Caki2 (cell line): Measurements from ENCODE around the gene COA3. TPM values are rescaled to one million over a fixed set of nuclear protein-coding genes. Genes with fewer than 3 reads are reported as not detected.
"Not testable (repeated sequence)": the region's sequence is repeated elsewhere in the genome, so short reads cannot be mapped to it uniquely, and the experiment has no call there.

Experiments used
- DNase-seq: peaks from one replicate; pipeline ENCODE4 v3.0.0-alpha.2; 2015; ENCODE audit warnings: low read depth
- in situ Hi-C: cut with HindIII; loops from 2 replicates; pipeline ENCODE4 v1.10.0; 2016; ENCODE audit warnings: low sequenced_read_pairs, low pct_unique_long_range_greater_than_20kb, mixed read lengths
- total RNA-seq: library from RNA; depleted of rRNA; stranded (reverse); fragments of >200 nt; shearing (Covaris generic); gene quantifications from 2 replicates; pipeline ENCODE4 v1.2.3, GENCODE V29; 2014; ENCODE audit warnings: low replicate concordance; rRNA removed

Gene COA3
- total RNA-seq, 1 experiment from 2014 or later: 211 TPM

DNA sequence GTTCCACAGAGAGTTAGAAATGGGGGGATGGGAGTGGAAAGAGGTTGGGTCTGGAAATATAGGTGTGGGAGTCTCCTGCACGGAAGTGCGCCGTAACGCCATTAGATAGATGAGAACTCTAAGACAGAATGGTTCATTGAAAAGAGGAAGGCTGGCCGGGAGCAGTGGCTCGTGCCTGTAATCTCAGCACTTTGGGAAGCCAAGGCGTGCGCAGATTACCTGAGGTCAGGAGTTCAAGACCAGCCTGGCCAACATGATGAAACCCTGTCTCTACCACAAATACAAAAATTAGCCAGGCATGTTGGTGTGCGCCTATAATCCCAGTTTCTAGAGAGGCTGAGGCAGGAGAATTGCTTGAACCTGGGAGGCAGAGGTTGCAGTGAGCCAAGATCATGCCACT lies 30.5 kb downstream of the COA3 start:
- DNase-seq, in situ Hi-C loops: not testable (repeated sequence)

DNA sequence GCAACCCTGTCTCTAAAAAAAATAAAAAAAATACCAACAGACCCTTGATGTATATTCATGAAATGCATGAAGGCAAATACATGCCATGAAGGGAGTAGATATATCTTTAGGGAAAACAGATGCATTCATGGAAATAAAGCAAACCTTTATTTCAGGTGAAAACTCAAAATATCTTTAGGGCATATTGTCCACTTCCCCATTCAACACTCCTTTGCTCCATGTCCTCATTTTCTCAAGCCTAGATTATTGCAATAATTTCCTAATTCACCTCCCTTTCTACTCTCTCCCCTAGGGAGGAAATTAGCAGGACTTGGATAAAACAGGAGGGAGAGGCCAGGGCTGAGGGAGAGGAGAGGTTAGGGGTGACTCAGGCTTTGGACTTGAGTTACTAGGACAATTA lies 31.0 kb downstream of the COA3 start:
- in situ Hi-C loops: no loop called here

DNA sequence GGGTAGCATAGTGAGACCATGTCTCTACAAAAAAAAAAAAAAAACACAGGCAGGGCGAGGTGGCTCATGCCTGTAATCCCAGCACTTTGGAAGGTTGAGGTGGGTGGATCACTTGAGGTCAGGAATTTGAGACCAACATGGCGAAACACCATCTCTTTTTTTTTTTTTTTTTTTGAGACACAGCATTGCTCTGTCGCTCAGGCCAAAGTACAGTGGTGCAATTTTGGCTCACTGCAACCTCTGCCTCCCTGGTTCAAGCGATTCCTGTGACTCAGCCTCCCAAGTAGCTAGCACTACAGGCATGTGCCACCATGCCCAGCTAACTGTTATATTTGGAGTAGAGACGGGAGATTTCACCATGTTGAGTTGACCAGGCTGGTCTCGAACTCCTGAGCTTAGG lies 32.4 kb downstream of the COA3 start:
- no peak for DNase-seq
- in situ Hi-C loops: no loop called here

More for the DNA sequence above, 31.0 kb downstream of the COA3 start:
- DNase-seq: no peak

DNA sequence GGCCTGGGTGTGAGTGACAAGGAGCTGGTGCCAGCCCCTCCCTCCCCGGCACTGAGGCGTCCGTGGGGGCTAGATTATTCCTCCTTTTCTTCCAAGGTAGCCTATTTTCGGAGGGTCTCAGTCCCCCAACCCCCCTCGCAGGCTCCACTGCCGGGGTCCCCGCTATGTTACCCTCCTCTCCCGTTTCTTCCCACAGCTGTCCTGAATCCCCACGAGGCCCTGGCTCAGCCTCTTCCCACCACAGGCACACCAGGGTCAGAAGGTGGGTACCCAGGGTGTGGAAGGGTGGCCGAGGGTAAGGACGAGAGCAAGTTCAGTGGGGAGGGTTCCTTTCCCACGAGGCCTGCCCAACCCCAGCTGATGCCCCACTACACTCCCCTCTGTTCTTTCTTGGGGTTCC lies 36.9 kb downstream of the COA3 start:
- in situ Hi-C loops: no loop called here
- no peak for DNase-seq

DNA sequence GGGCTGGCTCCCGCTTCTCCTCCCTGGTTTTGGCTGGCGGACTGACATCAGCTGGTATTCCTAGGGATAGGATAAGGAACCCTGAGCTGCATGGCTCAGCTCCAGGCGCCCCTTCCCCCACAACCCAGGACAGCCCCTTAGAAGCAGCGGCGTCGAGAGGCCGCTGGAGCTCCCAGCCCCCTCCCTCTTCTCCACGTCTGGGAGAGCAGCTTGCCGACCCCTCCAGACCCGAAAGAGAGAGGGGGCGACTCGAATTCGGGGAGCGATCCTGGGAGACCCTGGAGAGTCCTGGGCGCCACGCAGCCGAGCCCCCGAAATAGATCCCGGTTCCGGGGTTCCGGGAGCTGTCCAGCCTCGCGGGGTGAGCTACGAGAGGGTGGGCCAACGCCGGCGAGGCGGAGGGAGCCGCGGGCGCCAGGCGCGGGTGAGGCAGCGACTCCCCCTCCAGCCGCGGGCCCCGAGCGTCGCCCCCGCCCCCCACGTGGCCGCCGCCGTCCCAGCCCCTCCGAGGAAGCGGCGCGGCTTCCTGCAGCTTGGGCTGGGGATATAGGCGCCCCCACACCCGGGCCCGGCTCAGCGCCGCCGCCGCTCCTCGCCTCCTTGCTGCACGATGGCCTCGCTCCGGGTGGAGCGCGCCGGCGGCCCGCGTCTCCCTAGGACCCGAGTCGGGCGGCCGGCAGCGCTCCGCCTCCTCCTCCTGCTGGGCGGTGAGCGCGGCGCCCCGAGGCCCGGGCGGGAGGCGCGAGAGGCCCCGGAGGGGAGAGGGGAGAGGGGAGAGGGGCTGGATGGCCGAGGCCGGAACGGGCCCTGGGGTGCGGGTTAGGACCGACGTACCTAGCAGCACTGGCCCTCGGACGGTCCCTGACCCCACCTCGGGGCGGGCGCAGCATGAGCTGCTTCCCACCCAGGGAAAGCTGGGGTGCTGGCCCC lies 37.6 kb downstream of the COA3 start, which contains the start of gene RAMP2:
Gene RAMP2, plus strand, starts transcription at position 576 of the 930 bp plus-strand sequence. Its CDS starts 35 bp downstream, at position 611.
- no peak for DNase-seq
- in situ Hi-C loops: no loop called here

DNA sequence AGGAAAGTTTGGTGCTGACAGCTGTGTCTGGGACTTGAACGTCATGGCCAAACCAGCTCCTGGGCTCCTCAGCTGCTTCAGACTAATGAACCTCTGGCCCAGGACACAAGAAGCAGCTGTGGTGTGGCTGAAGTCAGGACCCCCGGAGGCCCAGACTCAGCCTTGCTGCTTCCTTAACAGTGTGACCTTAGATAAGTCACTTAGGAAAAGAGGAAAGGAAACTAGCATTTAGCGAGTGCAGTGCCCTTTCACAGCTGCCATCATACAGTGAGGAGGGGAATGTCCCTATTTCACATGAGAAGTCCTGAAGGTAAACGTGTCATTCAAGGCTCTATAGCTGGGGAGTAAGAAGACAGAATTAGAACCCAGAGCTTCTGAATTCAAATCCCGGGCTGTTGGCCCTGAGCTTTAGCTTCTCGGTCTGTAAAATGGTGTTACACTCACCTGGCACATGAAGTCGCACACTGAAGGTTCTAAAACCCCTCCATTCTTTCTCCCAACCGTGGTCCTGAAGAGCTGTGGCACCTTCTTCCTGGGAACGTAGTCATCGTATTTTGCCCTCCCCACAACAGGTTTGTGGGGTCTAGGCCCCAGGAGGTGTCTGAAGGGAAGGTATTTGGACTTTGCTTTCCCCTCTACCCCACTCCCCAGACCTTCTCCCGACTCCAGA lies 38.4 kb downstream of the COA3 start:
- in situ Hi-C loops: no loop called here
- no peak for DNase-seq

DNA sequence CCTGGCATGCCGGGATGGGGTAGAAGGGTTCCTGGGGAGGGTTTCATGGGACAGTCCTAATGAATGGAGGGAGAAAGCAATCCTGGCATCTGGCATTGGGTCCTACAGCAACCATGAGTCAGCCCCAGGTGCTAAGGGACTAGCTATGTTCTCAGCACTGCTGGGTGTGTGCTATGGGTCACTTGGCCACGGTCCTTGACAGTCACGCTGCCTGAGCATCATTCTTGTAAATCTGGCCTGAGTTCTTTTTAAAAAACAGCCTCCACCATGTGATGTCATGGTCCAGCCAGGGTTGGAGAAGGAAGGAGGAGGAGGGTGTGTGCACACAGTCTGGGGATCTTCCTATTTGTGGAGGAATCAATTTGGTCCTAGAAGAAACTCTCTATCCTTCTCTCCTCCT lies 43.7 kb downstream of the COA3 start:
- in situ Hi-C loops: no loop called here
- peak; percentile 90 for DNase-seq

DNA sequence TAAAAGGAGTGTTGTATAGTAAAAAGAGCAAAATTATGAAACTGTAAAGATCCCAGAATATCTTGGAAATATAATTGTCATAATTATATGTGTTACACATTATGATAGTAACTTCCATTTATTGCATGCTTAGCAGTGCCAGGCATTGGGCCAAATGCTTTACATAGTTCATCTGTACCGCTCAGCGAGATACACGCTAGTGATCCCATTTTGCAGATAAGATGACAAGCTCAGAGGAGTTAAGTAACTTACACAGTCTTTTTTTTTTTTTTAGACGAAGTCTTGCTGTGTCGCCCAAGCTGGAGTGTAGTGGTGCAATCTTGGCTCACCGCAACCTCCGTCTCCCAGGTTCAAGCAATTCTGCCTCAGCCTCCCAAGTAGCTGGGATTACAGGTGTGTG lies 46.9 kb downstream of the COA3 start:
- in situ Hi-C loops: no loop called here
- no peak for DNase-seq

DNA sequence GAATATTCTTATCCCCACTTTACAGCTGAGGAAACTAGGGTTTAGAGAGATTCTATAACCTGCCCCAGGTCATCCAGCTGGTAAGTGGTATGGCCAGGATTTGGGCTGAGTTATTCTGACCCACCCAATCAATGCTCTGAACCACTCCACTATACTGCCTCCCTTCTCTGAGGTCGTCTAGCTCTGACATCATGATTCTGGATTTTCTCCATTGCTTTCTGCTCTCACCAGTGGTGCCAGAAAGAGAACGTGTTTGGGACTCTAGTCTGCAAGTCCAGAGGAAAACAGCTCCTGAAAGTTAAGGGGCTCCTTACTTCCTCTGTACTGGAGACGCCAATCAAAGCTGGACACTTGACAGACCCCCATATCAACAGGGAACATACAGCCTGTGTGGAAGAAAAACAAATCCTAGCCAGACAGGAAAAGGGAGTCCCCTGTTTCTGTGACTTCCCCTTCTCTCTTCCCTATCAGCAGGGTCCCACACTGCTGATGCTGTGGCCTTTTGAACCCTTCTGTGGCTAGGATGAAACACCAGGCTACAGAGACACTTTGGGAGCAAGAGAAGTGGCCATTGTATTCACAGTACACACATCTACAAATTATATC lies 47.7 kb downstream of the COA3 start:
- no peak for DNase-seq
- in situ Hi-C loops: no loop called here

DNA sequence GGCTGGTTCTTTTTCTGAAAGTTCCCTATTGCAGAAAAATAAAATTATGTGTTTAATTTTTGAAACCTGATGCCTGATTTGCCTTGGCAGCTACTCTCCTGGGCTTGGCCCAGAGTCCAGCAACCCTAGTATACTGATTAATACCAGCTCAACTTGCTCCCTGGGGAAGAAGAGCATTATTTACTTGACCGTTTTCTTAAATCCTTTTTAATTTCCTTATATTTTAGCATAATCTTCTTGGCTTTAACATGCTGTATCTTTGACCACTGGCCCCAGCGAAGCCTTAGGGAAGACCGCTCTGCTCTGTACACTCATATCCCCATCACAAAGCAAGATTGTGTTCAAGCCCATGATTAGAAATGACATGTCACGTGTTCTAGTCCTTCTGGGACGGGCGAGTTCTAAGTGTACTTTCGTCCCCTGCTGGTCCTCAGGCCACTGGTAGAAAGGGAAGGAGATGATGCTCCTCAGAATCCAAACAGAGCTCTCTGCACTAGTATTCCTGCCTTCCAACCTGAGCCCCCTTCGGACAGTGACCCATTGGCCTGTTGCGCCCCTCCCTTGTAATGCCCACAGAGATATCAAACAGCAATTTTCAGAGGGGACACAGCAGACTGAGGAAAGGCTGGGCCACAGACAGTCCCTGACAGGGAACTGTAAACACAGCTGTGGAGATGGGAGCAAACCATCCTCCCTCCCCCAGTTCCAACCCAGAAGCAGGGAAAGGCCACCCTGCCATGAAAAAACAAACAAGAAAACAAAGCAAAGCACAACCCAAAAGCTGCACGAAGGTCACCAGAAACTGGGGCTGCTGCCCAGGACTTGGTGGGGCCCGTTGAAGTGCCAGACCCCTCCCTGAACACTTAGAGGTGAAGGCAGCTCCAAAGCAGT lies 49.4 kb downstream of the COA3 start:
- in situ Hi-C loops: loop anchor here (25.0 kb wide), 1 partner anchor 137 kb away; the partner anchor contains the start of genes RETREG3 and TUBG1
- no peak for DNase-seq

DNA sequence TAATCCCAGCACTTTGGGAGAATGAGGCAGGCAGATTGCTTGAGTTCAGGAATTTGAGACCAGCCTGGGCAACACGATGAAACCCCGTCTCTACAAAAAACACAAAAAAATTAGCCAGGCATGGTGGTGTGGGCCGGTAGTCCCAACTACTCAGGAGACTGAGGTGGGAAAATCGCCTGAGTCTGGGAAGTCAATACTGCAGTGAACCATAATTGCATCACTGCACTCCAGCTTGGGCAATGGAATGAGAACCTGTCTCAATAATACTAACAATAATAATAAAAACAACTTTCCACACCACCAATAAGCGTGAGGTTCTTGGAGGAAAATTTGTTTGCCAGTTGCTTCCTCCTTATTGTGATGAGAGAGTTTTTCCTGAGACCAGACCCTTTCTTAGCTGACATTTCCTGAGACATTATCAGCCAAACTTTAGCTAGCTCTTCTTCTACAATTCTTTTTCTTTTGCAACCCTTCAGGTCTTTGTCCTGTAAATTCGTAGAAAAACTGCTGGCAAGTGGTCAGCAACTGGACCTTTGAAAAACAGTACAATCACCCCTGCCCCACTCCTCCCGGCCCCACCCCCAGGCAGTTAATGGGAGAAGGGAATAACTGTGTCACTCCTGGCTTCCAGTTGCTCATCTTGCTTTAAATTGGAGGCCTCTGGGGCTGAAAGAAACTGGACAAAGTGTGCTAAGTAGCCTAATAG lies 50.1 kb downstream of the COA3 start:
- in situ Hi-C loops: loop anchor here (25.0 kb wide), 1 partner anchor 136 kb away; the partner anchor contains the start of genes RETREG3 and TUBG1

More for the DNA sequence above, 50.1 kb downstream of the COA3 start:
- no peak for DNase-seq

Other genes starting within 250 kb of the COA3 start
- gene HSD17B1, start 245.8 kb downstream of the COA3 start, total RNA-seq: not detected in 2 replicates
- 24.0 and 29.5 TPM in 2 replicates for gene COASY, start 236.6 kb downstream of the COA3 start, total RNA-seq
- gene MLX, start 231.6 kb downstream of the COA3 start, total RNA-seq: 13.0 and 21.9 TPM in 2 replicates
- gene PSMC3IP, start 221.0 kb downstream of the COA3 start, total RNA-seq: 3.4 and 8.6 TPM in 2 replicates
- gene RETREG3, start 189.3 kb downstream of the COA3 start, total RNA-seq: 50.5 and 90.2 TPM in 2 replicates
- 74.8 and 76.6 TPM in 2 replicates for gene TUBG1, start 189.0 kb downstream of the COA3 start, total RNA-seq
- 3.1 and 6.7 TPM in 2 replicates for gene TUBG2, start 139.4 kb downstream of the COA3 start, total RNA-seq
- gene PLEKHH3, start 121.7 kb downstream of the COA3 start, total RNA-seq: 20.5 and 21.5 TPM in 2 replicates
- not detected in 2 replicates for gene CCR10, start 116.9 kb downstream of the COA3 start, total RNA-seq
- 2.0 and 3.2 TPM in 2 replicates for gene CNTNAP1, start 116.2 kb downstream of the COA3 start, total RNA-seq
- 8.2 and 21.3 TPM in 2 replicates for gene EZH1, start 53.7 kb downstream of the COA3 start, total RNA-seq
- not detected in 2 replicates for gene RAMP2, start 37.5 kb downstream of the COA3 start, total RNA-seq
- gene VPS25, start 25.3 kb downstream of the COA3 start, total RNA-seq: 123 and 179 TPM in 2 replicates
- not detected in 2 replicates for gene WNK4, start 18.1 kb downstream of the COA3 start, total RNA-seq
- 0.09 TPM in 1 of 2 replicates, not detected in the other for gene CNTD1, start 157 bp upstream of the COA3 start, total RNA-seq
- 107 and 132 TPM in 2 replicates for gene BECN1, start 25.6 kb upstream of the COA3 start, total RNA-seq
- 61.1 and 83.1 TPM in 2 replicates for gene PSME3, start 34.7 kb upstream of the COA3 start, total RNA-seq
- 0.38 TPM in 1 of 2 replicates, not detected in the other for gene AOC2, start 45.9 kb upstream of the COA3 start, total RNA-seq
- gene AOC3, start 52.5 kb upstream of the COA3 start, total RNA-seq: 0.17 TPM in 1 of 2 replicates, not detected in the other
- not detected in 2 replicates for gene G6PC1, start 102.1 kb upstream of the COA3 start, total RNA-seq
- 38.8 and 50.3 TPM in 2 replicates for gene AARSD1, start 165.8 kb upstream of the COA3 start, total RNA-seq
- gene PTGES3L, start 181.4 kb upstream of the COA3 start, total RNA-seq: not detected in 2 replicates
- gene RUNDC1, start 181.9 kb upstream of the COA3 start, total RNA-seq: 8.9 and 9.8 TPM in 2 replicates
- gene RPL27, start 199.7 kb upstream of the COA3 start, total RNA-seq: 1,310 and 1,529 TPM in 2 replicates
- 42.9 and 90.9 TPM in 2 replicates for gene IFI35, start 208.1 kb upstream of the COA3 start, total RNA-seq
- 163 and 181 TPM in 2 replicates for gene VAT1, start 223.7 kb upstream of the COA3 start, total RNA-seq
- gene RND2, start 226.5 kb upstream of the COA3 start, total RNA-seq: 1.2 TPM in 1 of 2 replicates, not detected in the other